Activated CD4-positive, alpha-beta memory T cell treated with anti-CD3 and anti-CD28 coated beads, Interleukin-2, amount 10 ng/mL, durations not matched to agents 7 days and 5 days (primary cell): ENCODE data around the gene DOC2A. TPM values are rescaled to one million over a fixed set of nuclear protein-coding genes. Genes with fewer than 3 reads are reported as not detected.

Experiments used
- CTCF ChIA-PET: fragments of 350-600 bp; sonication (Branson Sonifier 250); formaldehyde crosslinking; loops from one replicate; lab custom pipeline; 2021; ENCODE audit warnings: antibody characterized with exemption, inconsistent platforms; lab: Charles Lee
- POLR2A ChIA-PET: fragments of 350-600 bp; sonication (Branson Sonifier 250); formaldehyde crosslinking; loops from one replicate; lab custom pipeline; 2021; ENCODE audit warnings: antibody characterized with exemption; lab: Charles Lee
- DNase-seq: peaks from one replicate; pipeline ENCODE4 v3.0.0-alpha.2; 2020
- H3K27ac Mint-ChIP-seq: one replicate; pipeline ENCODE4 v1.8.0; 2021; ENCODE audit warnings: mild to moderate bottlenecking, mixed read lengths
- H3K27me3 Mint-ChIP-seq: one replicate; pipeline ENCODE4 v1.8.0; 2021; ENCODE audit warnings: mixed read lengths
- H3K36me3 Mint-ChIP-seq: one replicate; pipeline ENCODE4 v1.8.0; 2021; ENCODE audit warnings: low read depth, mixed read lengths
- H3K4me1 Mint-ChIP-seq: one replicate; pipeline ENCODE4 v1.8.0; 2021; ENCODE audit warnings: mixed read lengths
- H3K4me3 Mint-ChIP-seq: one replicate; pipeline ENCODE4 v1.8.0; 2021; ENCODE audit warnings: mild to moderate bottlenecking, mixed read lengths
- H3K9me3 Mint-ChIP-seq: one replicate; pipeline ENCODE4 v1.8.0; 2021; ENCODE audit warnings: mixed read lengths
- total RNA-seq, 2 experiments: library from RNA; stranded (reverse); gene quantifications; one replicate each; pipeline ENCODE4 v1.2.3, GENCODE V29; 2021

The DOC2A gene
- not detected for total RNA-seq

DNA sequence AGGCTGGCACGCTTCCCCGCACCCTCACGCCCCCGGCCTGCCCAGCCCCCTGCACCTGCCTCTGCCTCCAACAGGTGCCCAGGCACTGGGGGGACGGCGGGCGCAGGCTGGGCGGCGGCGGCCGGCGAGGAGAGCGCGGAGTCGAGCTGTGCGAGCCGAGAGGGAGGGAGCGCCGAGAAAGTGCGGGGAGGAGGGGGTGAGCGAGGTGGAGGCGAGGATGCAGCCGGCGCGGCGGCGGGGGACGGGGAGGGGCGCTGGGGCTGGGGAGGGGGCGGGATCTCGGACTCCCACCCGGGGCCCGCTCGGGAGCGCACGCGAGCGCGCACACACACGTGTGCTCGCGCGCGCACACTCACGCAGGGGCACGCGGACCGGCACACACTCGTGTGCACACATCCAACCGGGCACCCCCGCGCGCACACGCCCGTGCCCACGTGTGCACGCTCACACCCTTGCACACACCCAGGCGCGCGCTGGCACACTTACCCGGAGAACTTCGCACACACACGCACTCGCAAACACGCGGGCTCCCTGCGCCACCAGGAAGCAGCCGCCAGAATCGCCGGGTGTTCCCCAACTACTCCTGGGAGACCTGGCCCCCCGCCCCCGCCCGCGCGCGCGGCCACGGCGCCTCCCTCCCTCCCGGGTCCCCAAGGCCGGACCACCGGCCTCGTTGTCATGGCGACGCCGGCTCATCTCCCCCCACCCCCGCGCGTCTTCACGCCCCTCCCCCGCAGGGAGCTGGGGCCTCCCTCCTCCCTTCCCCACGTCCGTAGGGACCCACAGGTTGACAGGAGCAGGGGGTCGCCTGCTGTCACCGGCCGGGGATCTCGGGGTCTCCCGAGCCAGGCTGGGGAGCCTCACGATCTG lies at the start of gene DOC2A:
TSS of gene DOC2A (minus strand) at position 184 of the 870 bp plus-strand sequence. CDS start 805 bp downstream, outside the sequence.
- H3K27ac Mint-ChIP-seq: no peak within 1 kb of the TSS
- peaks cover 3% of the 10 kb centered on the region for H3K36me3 Mint-ChIP-seq
- H3K4me3 Mint-ChIP-seq: peak within 1 kb of the TSS; percentile 71
- no peaks in the 10 kb centered on the region for H3K9me3 Mint-ChIP-seq
- DNase-seq: peak; percentile 31
- CTCF ChIA-PET: no interaction called here
- POLR2A ChIA-PET: interaction anchor here (1.0 to 2.1 kb wide), 2 partner anchors 38 to 204 kb away, joined by 3 to 4 read pairs; partner anchors contain the start of gene TAOK2
- H3K4me1 Mint-ChIP-seq: peaks cover 8% of the 10 kb centered on the region
- peaks cover 35% of the 10 kb centered on the region for H3K27me3 Mint-ChIP-seq

DNA sequence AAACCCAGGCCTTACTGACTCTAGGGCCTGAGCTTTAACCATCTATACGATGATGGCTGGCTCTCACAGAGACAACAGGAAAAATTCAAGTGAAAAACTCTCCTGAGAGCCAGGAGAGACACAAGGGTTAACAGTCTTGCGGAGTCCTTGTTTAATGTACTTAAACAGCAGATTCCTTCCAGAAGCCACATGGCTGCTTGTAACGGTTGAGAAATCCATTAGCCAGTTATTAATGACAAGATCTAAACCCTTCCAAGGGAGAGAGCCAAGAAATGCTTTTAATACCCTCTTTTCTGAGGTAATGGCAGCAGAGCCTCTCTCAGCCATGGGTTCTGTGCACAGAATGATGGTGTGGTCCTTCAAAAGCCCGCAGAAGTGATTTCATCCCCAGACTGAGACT lies 49.5 kb upstream of the DOC2A start:
- no peaks in the 10 kb centered on the region for H3K27me3 Mint-ChIP-seq
- peaks cover 13% of the 10 kb centered on the region for H3K36me3 Mint-ChIP-seq
- H3K4me3 Mint-ChIP-seq: no peak overlapping the region
- no peak overlapping the region for H3K27ac Mint-ChIP-seq
- CTCF ChIA-PET: no interaction called here
- no peaks in the 10 kb centered on the region for H3K9me3 Mint-ChIP-seq
- H3K4me1 Mint-ChIP-seq: peaks cover 9% of the 10 kb centered on the region
- no peak for DNase-seq
- POLR2A ChIA-PET: no interaction called here

- Mint-ChIP-seq H3K27ac (peak overlapping the region; percentile 70), H3K9me3 (no peaks in the 10 kb centered on the region), H3K27me3 (no peaks in the 10 kb centered on the region), H3K4me1 (peaks cover 40% of the 10 kb centered on the region), H3K4me3 (peak overlapping the region; percentile 50), H3K36me3 (peaks cover 10% of the 10 kb centered on the region)
- DNase-seq: peak; percentile 68
- POLR2A ChIA-PET: interaction anchor here (0.7 to 7.7 kb wide), 11 partner anchors 10 to 363 kb away, joined by 3 to 111 read pairs (median 3); partner anchors contain the start of genes ALDOA, CORO1A, HIRIP3 and PPP4C
- CTCF ChIA-PET: interaction anchor here (0.5 to 4.1 kb wide), 24 partner anchors 11 to 716 kb away, joined by 3 to 31 read pairs (median 4); partner anchors contain the start of genes ALDOA, DCTPP1, KIF22 and PAGR1
These were observed 44.2 kb upstream of the DOC2A start for GRCh38 chr16:30054959-30055553.

- Mint-ChIP-seq H3K27ac (no peak overlapping the region), H3K4me3 (peak overlapping the region; percentile 50), H3K4me1 (peaks cover 40% of the 10 kb centered on the region), H3K9me3 (no peaks in the 10 kb centered on the region), H3K27me3 (no peaks in the 10 kb centered on the region), H3K36me3 (peaks cover 10% of the 10 kb centered on the region)
- ChIA-PET POLR2A (interaction anchor here (1.0 to 7.7 kb wide), 5 partner anchors 10 to 236 kb away, joined by 3 to 111 read pairs (median 5); partner anchors contain the start of genes ALDOA and HIRIP3), CTCF (interaction anchor here (0.7 to 4.1 kb wide), 13 partner anchors 11 to 561 kb away, joined by 3 to 31 read pairs (median 8); partner anchors contain the start of genes ALDOA, KIF22, PAGR1 and PPP4C)
- no peak for DNase-seq
These were observed 43.6 kb upstream of the DOC2A start for GRCh38 chr16:30054451-30054850.

DNA sequence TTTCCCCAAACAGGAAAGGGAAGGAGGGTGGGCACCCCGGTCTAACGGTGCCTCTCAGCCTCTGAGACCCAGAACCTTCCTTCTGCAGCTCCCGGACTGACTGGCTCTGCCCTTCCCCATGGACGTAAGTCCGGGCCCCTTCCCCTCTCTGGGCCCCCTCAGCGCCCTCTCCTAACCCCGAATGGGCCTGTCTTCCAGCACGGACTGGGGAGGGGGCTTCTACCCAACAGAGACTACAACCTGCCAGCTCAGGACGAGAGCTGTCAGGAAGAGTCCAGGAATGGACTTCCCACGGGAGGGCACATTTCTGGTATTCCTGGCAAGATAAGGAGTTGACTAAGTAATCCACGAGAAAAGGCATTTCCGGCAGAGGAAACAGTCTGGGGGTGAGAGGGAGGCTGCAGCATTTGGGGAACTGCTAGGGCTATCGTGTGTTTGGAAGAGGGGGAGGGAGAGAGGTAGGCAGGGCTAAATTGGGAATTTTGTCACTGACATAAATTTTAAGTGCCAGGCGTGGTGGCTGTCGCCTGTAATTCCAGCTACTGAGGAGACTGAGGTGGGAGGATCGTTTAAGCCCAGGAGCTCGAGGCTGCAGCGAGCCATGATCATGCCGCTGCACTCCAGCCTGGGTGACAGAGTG lies 42.7 kb upstream of the DOC2A start:
- ChIA-PET CTCF (interaction anchor here (0.7 to 1.8 kb wide), 6 partner anchors 9 to 263 kb away, joined by 3 to 7 read pairs (median 4); partner anchors contain the start of genes KIF22 and TBX6), POLR2A (interaction anchor here (0.8 to 7.7 kb wide), 10 partner anchors 8 to 365 kb away, joined by 3 to 111 read pairs (median 4); partner anchors contain the start of genes ALDOA, HIRIP3, INO80E and TAOK2)
- H3K4me3 Mint-ChIP-seq: peak overlapping the region; percentile 84
- no peaks in the 10 kb centered on the region for H3K9me3 Mint-ChIP-seq
- no peak overlapping the region for H3K27ac Mint-ChIP-seq
- H3K4me1 Mint-ChIP-seq: peaks cover 40% of the 10 kb centered on the region
- DNase-seq: no peak
- no peaks in the 10 kb centered on the region for H3K27me3 Mint-ChIP-seq
- peaks cover 10% of the 10 kb centered on the region for H3K36me3 Mint-ChIP-seq

GRCh38 chr16:30052671-30053372 lies 42.0 kb upstream of the DOC2A start:
- CTCF ChIA-PET: interaction anchor here (0.7 to 1.8 kb wide), 7 partner anchors 10 to 263 kb away, joined by 3 to 7 read pairs (median 4); partner anchors contain the start of genes KIF22 and TBX6
- peak; percentile 94 for DNase-seq
- H3K27me3 Mint-ChIP-seq: no peaks in the 10 kb centered on the region
- H3K27ac Mint-ChIP-seq: peak overlapping the region; percentile 42
- peaks cover 10% of the 10 kb centered on the region for H3K36me3 Mint-ChIP-seq
- peak overlapping the region; percentile 84 for H3K4me3 Mint-ChIP-seq
- no peaks in the 10 kb centered on the region for H3K9me3 Mint-ChIP-seq
- POLR2A ChIA-PET: interaction anchor here (0.8 to 7.7 kb wide), 9 partner anchors 8 to 365 kb away, joined by 3 to 111 read pairs (median 4); partner anchors contain the start of genes ALDOA, HIRIP3, INO80E and TAOK2
- H3K4me1 Mint-ChIP-seq: peaks cover 40% of the 10 kb centered on the region

DNA sequence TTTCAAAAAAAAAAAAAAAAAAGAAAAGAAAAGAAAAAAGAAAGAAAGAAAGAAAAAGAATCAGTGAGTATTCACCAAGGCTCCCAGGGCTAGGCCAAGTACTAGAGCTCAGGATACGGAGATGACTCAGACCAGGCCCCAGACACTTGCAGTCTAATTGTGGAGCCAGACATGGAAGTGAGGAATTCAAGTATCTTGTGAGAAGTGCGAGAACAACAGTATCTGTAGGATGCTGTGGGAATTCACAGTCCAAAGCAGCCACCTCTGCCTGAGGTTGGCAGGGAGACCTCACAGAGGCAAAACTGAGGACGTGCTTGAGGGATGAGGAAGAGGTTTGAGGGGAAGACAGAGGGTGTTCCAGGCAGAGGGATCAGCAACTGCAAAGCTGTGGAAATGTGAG lies 40.7 kb upstream of the DOC2A start:
- peaks cover 10% of the 10 kb centered on the region for H3K36me3 Mint-ChIP-seq
- peak overlapping the region; percentile 84 for H3K4me3 Mint-ChIP-seq
- no peaks in the 10 kb centered on the region for H3K9me3 Mint-ChIP-seq
- ChIA-PET POLR2A (interaction anchor here (7.7 kb wide), 1 partner anchor 13 kb away, joined by 111 read pairs; the partner anchor contains the start of gene ALDOA), CTCF (interaction anchor here (0.5 to 1.8 kb wide), 4 partner anchors 9 to 261 kb away, joined by 3 to 8 read pairs (median 5); partner anchors contain the start of genes KIF22 and TBX6)
- H3K4me1 Mint-ChIP-seq: peaks cover 40% of the 10 kb centered on the region
- H3K27me3 Mint-ChIP-seq: no peaks in the 10 kb centered on the region
- H3K27ac Mint-ChIP-seq: peak overlapping the region; percentile 81
- DNase-seq: no peak

GRCh38 chr16:30049871-30050270 lies 39.0 kb upstream of the DOC2A start:
- peaks cover 4% of the 10 kb centered on the region for H3K27me3 Mint-ChIP-seq
- CTCF ChIA-PET: interaction anchor here (0.6 to 1.4 kb wide), 2 partner anchors 201 to 407 kb away, joined by 3 to 4 read pairs; no protein-coding TSS in a partner anchor
- POLR2A ChIA-PET: no interaction called here

DNA sequence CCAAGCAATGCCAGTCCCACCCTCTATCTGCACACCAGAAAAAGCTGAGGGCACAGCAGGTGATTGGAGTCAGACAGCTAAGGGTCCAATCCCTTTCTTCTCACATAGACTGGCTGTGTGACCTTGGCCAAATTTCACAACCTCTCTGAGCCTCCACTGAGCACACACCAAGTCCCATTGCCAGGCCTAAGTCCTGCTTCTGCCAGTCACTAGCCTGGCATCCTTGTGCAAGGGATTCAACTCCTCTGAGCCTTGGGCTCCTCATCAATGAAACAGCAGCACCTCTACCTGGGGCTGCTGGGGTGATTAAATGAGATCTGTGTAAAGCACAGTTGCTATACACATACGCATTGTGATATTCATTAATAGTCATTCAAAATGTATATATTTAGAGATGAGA lies 35.8 kb upstream of the DOC2A start:
- Mint-ChIP-seq H3K27ac (no peak overlapping the region), H3K4me1 (peaks cover 14% of the 10 kb centered on the region), H3K27me3 (peaks cover 6% of the 10 kb centered on the region), H3K4me3 (no peak overlapping the region), H3K9me3 (peaks cover 3% of the 10 kb centered on the region), H3K36me3 (peaks cover 10% of the 10 kb centered on the region)
- ChIA-PET POLR2A (no interaction called here), CTCF (interaction anchor here (0.6 to 1.0 kb wide), 3 partner anchors 10 to 258 kb away, joined by 3 read pairs; no protein-coding TSS in a partner anchor)
- no peak for DNase-seq

More at GRCh38 chr16:30049871-30050270, 39.0 kb upstream of the DOC2A start:
- Mint-ChIP-seq H3K9me3 (peaks cover 3% of the 10 kb centered on the region), H3K27ac (no peak overlapping the region), H3K4me1 (peaks cover 37% of the 10 kb centered on the region), H3K4me3 (no peak overlapping the region), H3K36me3 (peaks cover 13% of the 10 kb centered on the region)
- no peak for DNase-seq

DNA sequence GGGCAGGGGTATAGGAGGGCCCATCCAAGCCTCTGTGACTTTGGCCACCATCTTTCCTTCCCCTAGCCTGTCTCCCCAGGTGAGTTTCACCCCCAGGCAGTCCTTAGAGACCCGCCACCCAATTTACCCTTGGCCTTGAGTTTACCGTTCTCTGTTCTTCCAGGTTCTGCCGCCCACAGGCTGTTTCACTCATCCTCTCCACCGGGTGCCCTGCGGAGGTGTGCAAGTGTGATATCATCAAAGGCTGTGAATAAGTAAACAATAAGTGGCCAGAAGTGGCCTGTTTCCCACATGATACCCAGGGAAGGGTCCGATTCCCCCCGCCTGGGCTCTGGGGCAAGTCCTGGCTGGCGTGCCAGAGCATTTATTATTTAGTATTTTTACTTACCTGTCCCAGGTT lies 35.4 kb upstream of the DOC2A start:
- ChIA-PET POLR2A (no interaction called here), CTCF (no interaction called here)
- Mint-ChIP-seq H3K4me1 (peaks cover 12% of the 10 kb centered on the region), H3K27me3 (peaks cover 6% of the 10 kb centered on the region), H3K4me3 (no peak overlapping the region), H3K36me3 (peaks cover 9% of the 10 kb centered on the region), H3K9me3 (peaks cover 3% of the 10 kb centered on the region), H3K27ac (no peak overlapping the region)
- no peak for DNase-seq

DNA sequence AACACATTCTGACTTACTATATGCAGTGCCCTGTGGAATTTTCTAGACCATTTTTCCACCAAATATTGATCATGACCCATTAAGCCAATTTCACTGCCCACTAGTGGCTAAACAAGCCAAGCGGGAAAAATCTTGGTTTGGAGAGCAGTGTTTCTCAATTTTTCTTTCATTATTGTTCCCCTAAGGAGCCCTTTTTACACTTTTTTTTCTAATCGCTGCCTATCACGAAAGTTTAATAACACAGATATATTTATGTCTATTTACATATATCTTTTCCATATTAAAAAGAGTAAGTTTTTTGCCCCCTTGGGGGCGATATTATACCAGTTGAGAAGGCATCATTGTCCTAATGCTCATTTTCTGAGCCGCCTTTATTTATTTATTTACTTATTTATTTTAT lies 31.0 kb upstream of the DOC2A start:
- H3K36me3 Mint-ChIP-seq: peaks cover 3% of the 10 kb centered on the region
- peaks cover 6% of the 10 kb centered on the region for H3K4me1 Mint-ChIP-seq
- peaks cover 11% of the 10 kb centered on the region for H3K27me3 Mint-ChIP-seq
- DNase-seq: no peak
- ChIA-PET POLR2A (no interaction called here), CTCF (interaction anchor here (0.7 to 2.7 kb wide), 3 partner anchors 9 to 42 kb away, joined by 3 to 15 read pairs (median 4); no protein-coding TSS in a partner anchor)
- H3K27ac Mint-ChIP-seq: no peak overlapping the region
- H3K9me3 Mint-ChIP-seq: peaks cover 3% of the 10 kb centered on the region
- H3K4me3 Mint-ChIP-seq: no peak overlapping the region
